ENCODE results near the gene SARM1. TPM values are rescaled to one million over a fixed set of nuclear protein-coding genes. Genes with fewer than 3 reads are reported as not detected.

SARM1 gene
- polyA plus RNA-seq, 3 donors, result 0.78 to 7.1 (median 0.90) TPM

- 100% methylated on average over 2 of the region's 3 CpGs for WGBS (ENCODE audit: insufficient coverage)
- Histone ChIP-seq H3K9me3 (replicated peaks in 1 of 2; ENCODE audit: control insufficient read depth in 1 of 2, insufficient read depth in 1 of 2, low read length in 2 of 2) (no peaks in the 10 kb centered on the region), H4K20me1 (ENCODE audit: insufficient read depth, low read length) (no peaks in the 10 kb centered on the region), H3K4me2 (replicated peaks; ENCODE audit: extremely low read depth, low read length, poor library complexity, severe bottlenecking) (no peak overlapping the region), H3K4me3 (replicated peaks in 1 of 3; ENCODE audit: low read depth in 2 of 3, low read length in 3 of 3) (no peak overlapping the region), H2AFZ (ENCODE audit: insufficient read depth, low read depth, low read length, poor library complexity, severe bottlenecking) (no peak overlapping the region), H3K9ac (ENCODE audit: insufficient read depth, low read length, poor library complexity, severe bottlenecking) (no peak overlapping the region), H3K27me3 (ENCODE audit: control insufficient read depth in 2 of 2, insufficient read depth in 2 of 2, low read length in 2 of 2) (no peaks in the 10 kb centered on the region), H3K36me3 (replicated peaks in 1 of 2; ENCODE audit: control insufficient read depth in 1 of 2, insufficient read depth in 2 of 2, low read length in 2 of 2) (peaks cover 13 to 68% of the 10 kb centered on the region in 2 donors), H3K27ac (ENCODE audit: low read depth in 1 of 2, low read length in 2 of 2) (no peak overlapping the region), H3K4me1 (ENCODE audit: control insufficient read depth in 1 of 2, insufficient read depth in 2 of 2, low read length in 2 of 2) (peaks cover 0 to 6% of the 10 kb centered on the region in 2 donors), H3K79me2 (ENCODE audit: insufficient read depth, low read length) (no peaks in the 10 kb centered on the region)
- no peaks in the 10 kb centered on the region for H3K9me3 Mint-ChIP-seq
- no peak overlapping the region for H3K4me3 Mint-ChIP-seq
- no peak for DNase-seq
- intact Hi-C loops (cut with micrococcal nuclease), result no loop called here
- no peak overlapping the region for H3K27ac Mint-ChIP-seq
- peaks cover 39 to 58% of the 10 kb centered on the region in 2 donors for H3K36me3 Mint-ChIP-seq
- H3K27me3 Mint-ChIP-seq (ENCODE audit: low read depth in 3 of 3), result peaks cover 2% of the 10 kb centered on the region in 3 donors
- H3K4me1 Mint-ChIP-seq, result peaks cover 14% of the 10 kb centered on the region
- TF ChIP-seq CTCF (IDR thresholded peaks at IDR 0.05), result no peak
Observed at GRCh38 chr17:28397275-28397674, 25.8 kb downstream of the SARM1 start.

- Histone ChIP-seq H3K79me2 (ENCODE audit: insufficient read depth, low read length) (no peaks in the 10 kb centered on the region), H3K4me1 (ENCODE audit: control insufficient read depth in 1 of 2, insufficient read depth in 2 of 2, low read length in 2 of 2) (peaks cover 1 to 11% of the 10 kb centered on the region in 2 donors), H3K36me3 (replicated peaks in 1 of 2; ENCODE audit: control insufficient read depth in 1 of 2, insufficient read depth in 2 of 2, low read length in 2 of 2) (peaks cover 8 to 63% of the 10 kb centered on the region in 2 donors), H4K20me1 (ENCODE audit: insufficient read depth, low read length) (no peaks in the 10 kb centered on the region), H3K9ac (ENCODE audit: insufficient read depth, low read length, poor library complexity, severe bottlenecking) (no peak overlapping the region), H2AFZ (ENCODE audit: insufficient read depth, low read depth, low read length, poor library complexity, severe bottlenecking) (no peak overlapping the region), H3K4me3 (replicated peaks in 1 of 3; ENCODE audit: low read depth in 2 of 3, low read length in 3 of 3) (no peak overlapping the region), H3K27ac (ENCODE audit: low read depth in 1 of 2, low read length in 2 of 2) (no peak overlapping the region), H3K9me3 (replicated peaks in 1 of 2; ENCODE audit: control insufficient read depth in 1 of 2, insufficient read depth in 1 of 2, low read length in 2 of 2) (no peaks in the 10 kb centered on the region), H3K4me2 (replicated peaks; ENCODE audit: extremely low read depth, low read length, poor library complexity, severe bottlenecking) (no peak overlapping the region), H3K27me3 (ENCODE audit: control insufficient read depth in 2 of 2, insufficient read depth in 2 of 2, low read length in 2 of 2) (no peaks in the 10 kb centered on the region)
- intact Hi-C loops (cut with micrococcal nuclease), result no loop called here
- peaks cover 15% of the 10 kb centered on the region for H3K4me1 Mint-ChIP-seq
- DNase-seq, result no peak
- 94% methylated on average over 5 of the region's 7 CpGs for WGBS (ENCODE audit: insufficient coverage)
- H3K27me3 Mint-ChIP-seq (ENCODE audit: low read depth in 3 of 3), result peaks cover 2% of the 10 kb centered on the region in 3 donors
- no peaks in the 10 kb centered on the region for H3K9me3 Mint-ChIP-seq
- no peak for TF ChIP-seq CTCF (IDR thresholded peaks at IDR 0.05)
- peak overlapping the region in 5 of 7 donors; percentile 18 to 77 (median 70) for H3K27ac Mint-ChIP-seq
- no peak overlapping the region for H3K4me3 Mint-ChIP-seq
- H3K36me3 Mint-ChIP-seq, result peaks cover 39 to 55% of the 10 kb centered on the region in 2 donors
Observed at GRCh38 chr17:28397687-28398279, 26.3 kb downstream of the SARM1 start.

Measured in CD14-positive monocyte (primary cell).